Brain microvascular endothelial cell (primary cell): ENCODE measurements around the gene SAG.

Experiments used
- DNase-seq: peaks from one replicate; pipeline ENCODE4 v3.0.0-alpha.2; 2020
- H3K27ac ChIP-seq: fragments of 250-450 bp; sonication (Bioruptor Pico); 2 replicates; pipeline ENCODE4 v1.5.1; 2020; ENCODE audit warnings: mild to moderate bottlenecking, moderate library complexity
- H3K27me3 ChIP-seq: fragments of 250-450 bp; sonication (Bioruptor Pico); replicated peaks from 2 replicates; pipeline ENCODE4 v1.5.1; 2020; ENCODE audit warnings: mild to moderate bottlenecking
- H3K36me3 ChIP-seq: fragments of 250-450 bp; sonication (Bioruptor Pico); replicated peaks from 2 replicates; pipeline ENCODE4 v1.5.1; 2020; ENCODE audit warnings: mild to moderate bottlenecking
- H3K4me3 ChIP-seq: 2 replicates; pipeline ENCODE4 v1.5.1; 2011; ENCODE audit warnings: low read depth, mild to moderate bottlenecking, control low read depth, low read length, moderate library complexity
- in situ Hi-C: cut with HindIII; loops from 2 replicates; pipeline ENCODE4 v1.10.0; 2017; ENCODE audit warnings: low sequenced_read_pairs, low pct_ligation_motif_present
- TF ChIP-seq, protein P1 (sequence below): IDR thresholded peaks from 2 replicates; pipeline ENCODE4 v1.5.1; 2011; ENCODE audit warnings: low read depth, mild to moderate bottlenecking, moderate library complexity, low read length, control low read depth, inconsistent platforms; ENCODE audit errors: missing control alignments

SAG gene

GRCh38 chr2:233349005-233349998, 41.7 kb downstream of the SAG start:
- no peak for DNase-seq
- TF ChIP-seq, protein P1, sequence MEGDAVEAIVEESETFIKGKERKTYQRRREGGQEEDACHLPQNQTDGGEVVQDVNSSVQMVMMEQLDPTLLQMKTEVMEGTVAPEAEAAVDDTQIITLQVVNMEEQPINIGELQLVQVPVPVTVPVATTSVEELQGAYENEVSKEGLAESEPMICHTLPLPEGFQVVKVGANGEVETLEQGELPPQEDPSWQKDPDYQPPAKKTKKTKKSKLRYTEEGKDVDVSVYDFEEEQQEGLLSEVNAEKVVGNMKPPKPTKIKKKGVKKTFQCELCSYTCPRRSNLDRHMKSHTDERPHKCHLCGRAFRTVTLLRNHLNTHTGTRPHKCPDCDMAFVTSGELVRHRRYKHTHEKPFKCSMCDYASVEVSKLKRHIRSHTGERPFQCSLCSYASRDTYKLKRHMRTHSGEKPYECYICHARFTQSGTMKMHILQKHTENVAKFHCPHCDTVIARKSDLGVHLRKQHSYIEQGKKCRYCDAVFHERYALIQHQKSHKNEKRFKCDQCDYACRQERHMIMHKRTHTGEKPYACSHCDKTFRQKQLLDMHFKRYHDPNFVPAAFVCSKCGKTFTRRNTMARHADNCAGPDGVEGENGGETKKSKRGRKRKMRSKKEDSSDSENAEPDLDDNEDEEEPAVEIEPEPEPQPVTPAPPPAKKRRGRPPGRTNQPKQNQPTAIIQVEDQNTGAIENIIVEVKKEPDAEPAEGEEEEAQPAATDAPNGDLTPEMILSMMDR: no peak
- Histone ChIP-seq H3K27ac (no peak overlapping the region), H3K36me3 (no peaks in the 10 kb centered on the region), H3K27me3 (no peaks in the 10 kb centered on the region), H3K4me3 (no peak overlapping the region)
- in situ Hi-C loops: no loop called here

- H3K27me3 ChIP-seq: no peaks in the 10 kb centered on the region
- no peak overlapping the region for H3K4me3 ChIP-seq
- in situ Hi-C loops: no loop called here
- TF ChIP-seq, protein P1: peak; percentile 30
- H3K36me3 ChIP-seq: no peaks in the 10 kb centered on the region
- H3K27ac ChIP-seq: peak overlapping the region; percentile 50
- DNase-seq: peak; percentile 84
Measured at GRCh38 chr2:233350708-233351107, 43.1 kb downstream of the SAG start.

GRCh38 chr2:233351423-233351822, 43.8 kb downstream of the SAG start:
- Histone ChIP-seq H3K4me3 (no peak overlapping the region), H3K36me3 (no peaks in the 10 kb centered on the region), H3K27ac (peak overlapping the region; percentile 50), H3K27me3 (no peaks in the 10 kb centered on the region)
- DNase-seq: peak; percentile 14
- TF ChIP-seq, protein P1: no peak
- in situ Hi-C loops: no loop called here

GRCh38 chr2:233352141-233352842, 44.7 kb downstream of the SAG start:
- Histone ChIP-seq H3K27me3 (no peaks in the 10 kb centered on the region), H3K4me3 (no peak overlapping the region), H3K36me3 (no peaks in the 10 kb centered on the region), H3K27ac (no peak overlapping the region)
- in situ Hi-C loops: no loop called here
- TF ChIP-seq, protein P1: no peak
- DNase-seq: no peak

DNA sequence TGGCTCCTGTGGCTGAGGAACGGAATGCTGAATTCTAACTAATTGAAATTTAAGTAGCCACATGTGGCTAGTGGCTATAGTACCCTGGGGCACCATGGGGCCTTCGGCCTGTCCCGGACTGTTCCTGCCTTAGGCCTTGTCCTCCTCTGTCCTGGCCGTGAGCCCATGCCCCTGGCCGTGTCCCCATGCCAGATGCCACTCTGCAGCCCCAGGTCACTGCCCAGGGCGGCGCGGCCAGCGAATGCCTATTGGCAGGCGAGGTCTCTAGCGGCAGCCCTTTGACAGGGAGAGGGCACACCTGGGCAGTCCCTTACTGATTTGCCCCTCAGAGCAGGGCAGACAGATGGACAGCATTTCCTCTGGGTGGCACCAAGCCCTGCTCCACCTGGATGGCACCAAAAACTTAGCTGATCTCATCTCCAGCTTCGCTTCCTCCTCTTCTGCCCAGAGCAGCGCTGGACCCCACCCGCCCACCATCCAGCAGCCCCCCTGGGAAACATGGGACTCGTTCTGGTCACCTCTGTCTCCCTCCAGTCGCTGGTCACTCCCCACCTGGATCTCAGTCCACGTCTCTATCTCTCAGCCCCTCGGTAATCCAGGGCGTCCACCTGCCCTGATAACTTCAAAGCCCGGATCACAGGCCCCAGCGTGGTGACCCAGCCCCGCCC, 45.6 kb downstream of the SAG start:
- no peaks in the 10 kb centered on the region for H3K27me3 ChIP-seq
- TF ChIP-seq, protein P1: no peak
- H3K27ac ChIP-seq: no peak overlapping the region
- H3K4me3 ChIP-seq: no peak overlapping the region
- H3K36me3 ChIP-seq: no peaks in the 10 kb centered on the region
- DNase-seq: no peak
- in situ Hi-C loops: no loop called here
